CD4-positive, alpha-beta T cell treated with Interleukin-4 for 1 hour (primary cell): Measurements from ENCODE around the gene OR2D2.
"Not testable (repeated sequence)": the region's sequence is repeated elsewhere in the genome, so short reads cannot be mapped to it uniquely, and the experiment has no call there.

Experiments used
- DNase-seq, 2 donors: peaks; one replicate each; pipeline ENCODE4 v3.0.0-alpha.2; 2020 to 2022

OR2D2 gene

DNA sequence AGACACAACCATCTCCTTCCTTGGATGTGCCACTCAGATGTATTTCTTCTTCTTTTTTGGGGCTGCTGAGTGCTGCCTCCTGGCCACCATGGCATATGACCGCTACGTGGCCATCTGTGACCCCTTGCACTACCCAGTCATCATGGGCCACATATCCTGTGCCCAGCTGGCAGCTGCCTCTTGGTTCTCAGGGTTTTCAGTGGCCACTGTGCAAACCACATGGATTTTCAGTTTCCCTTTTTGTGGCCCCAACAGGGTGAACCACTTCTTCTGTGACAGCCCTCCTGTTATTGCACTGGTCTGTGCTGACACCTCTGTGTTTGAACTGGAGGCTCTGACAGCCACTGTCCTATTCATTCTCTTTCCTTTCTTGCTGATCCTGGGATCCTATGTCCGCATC lies 15.4 kb downstream of the OR2D2 start:
- DNase-seq: no peak

DNA sequence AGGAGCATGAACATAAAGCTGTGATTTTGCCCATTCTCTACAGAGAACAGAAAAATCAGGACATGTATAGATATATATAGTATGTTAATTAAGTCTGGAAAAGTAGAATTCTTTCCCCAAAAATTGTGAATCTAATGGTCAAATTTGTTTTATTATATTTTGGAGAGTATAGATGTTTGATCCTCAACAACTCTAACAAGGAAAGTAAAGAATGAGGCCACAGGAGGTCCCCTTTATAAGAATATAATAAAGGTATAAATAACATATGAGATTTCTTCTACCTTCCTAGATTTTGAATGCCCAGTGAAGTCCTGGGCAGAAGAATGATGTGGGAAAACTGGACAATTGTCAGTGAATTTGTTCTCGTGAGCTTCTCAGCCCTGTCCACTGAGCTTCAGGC lies 16.0 kb downstream of the OR2D2 start, which contains the start of gene OR10A4:
Gene OR10A4 (plus strand): TSS at position 301 of the 400 bp plus-strand sequence. CDS start 23 bp downstream, at position 324.
- DNase-seq: no peak

DNA sequence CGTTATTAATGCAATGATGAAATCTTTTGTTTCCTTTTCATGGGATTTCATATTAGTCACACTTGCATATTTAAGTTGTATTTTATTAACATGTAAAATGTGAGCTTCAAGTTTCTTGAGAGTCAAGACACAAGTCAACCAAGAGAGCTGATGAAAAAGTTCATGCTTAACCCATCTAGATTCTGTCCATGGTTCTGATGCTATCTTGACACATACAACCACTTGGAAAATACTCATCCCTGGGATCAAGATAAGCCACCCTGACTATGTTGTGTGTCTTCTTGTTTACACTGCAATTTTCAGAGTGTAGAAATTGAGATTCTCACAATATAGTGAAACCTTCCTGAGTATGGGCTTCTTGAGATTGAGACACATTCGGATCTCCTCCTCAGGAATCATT lies 16.5 kb downstream of the OR2D2 start:
- no peak for DNase-seq

DNA sequence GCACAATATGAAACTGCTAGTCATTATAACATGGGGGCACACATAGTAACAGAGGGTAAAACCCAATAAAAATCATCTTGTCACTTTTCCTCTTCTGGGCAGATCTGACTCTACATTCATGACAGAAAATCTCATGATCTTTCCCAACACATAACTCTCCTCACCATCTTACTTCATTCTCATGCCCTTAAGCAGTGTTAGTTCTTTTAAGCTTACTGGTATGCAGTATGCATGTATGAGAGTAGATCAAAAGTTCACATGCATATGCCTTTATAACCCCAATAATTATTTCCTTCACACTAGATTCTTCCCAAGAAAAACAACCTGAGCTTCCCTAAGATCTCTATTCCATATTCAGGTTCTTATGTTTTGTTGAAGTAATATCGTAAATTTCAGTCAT lies 21.0 kb downstream of the OR2D2 start:
- no peak for DNase-seq

DNA sequence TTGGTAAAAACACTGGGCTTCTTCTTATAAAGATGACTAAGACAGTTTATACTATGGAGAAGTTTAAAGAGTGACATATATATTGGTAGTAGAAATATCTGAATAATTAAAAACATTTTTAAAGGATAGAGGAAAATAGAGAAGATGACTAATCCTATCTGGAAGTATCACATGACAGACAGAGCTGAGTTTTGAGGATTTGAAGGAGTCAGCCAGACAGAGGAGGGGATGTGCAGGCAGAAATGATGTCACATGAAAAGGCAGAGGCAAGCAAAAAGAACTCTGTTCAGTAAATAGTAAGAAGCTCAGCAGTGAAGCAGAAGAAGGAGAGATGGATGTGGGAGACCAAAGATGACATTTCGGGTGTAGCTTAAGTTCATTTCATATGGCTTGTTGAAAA lies 27.9 kb downstream of the OR2D2 start:
- no peak for DNase-seq

DNA sequence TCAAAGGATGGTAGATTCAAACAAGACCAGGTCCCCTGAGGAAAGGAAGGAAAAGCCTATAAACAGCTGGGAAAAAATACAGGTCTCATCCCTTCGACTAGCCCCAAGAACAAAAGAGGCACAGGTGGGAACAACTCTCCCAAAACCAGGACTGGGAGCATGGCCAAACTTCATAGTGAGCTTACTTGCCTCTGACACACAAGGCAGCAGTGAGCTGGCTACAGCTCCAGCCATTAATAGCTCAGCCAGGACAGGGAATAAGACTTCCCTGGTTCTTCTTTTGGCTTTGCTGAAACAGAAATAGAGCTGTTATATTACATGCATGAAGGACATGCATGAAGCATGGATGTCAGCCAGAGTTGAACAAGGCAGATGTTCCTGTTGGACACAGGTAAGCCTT lies 29.3 kb downstream of the OR2D2 start, which contains the start of gene OR10A2:
Gene OR10A2 (plus strand): TSS at position 97 of the 400 bp plus-strand sequence. CDS start 6,698 bp downstream, outside the sequence.
- no peak for DNase-seq

DNA sequence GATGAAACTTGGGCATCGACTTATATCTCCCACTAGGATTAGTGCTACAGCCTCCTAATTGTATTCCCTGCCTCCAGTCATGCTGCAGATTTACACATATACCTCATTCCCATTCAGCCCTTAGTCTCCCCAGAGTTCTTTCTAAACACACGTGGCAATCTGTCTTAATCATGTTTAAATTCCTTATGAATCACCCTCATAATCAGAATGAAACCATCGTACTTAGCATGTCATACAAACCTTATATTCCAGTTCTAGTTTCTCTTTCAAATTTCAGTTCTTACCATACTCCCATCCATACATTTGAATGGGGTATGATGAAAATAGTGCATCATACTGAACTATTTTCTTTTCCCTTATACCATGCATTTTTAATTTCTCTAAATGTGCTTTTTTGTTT lies 35.4 kb downstream of the OR2D2 start:
- DNase-seq: no peak

DNA sequence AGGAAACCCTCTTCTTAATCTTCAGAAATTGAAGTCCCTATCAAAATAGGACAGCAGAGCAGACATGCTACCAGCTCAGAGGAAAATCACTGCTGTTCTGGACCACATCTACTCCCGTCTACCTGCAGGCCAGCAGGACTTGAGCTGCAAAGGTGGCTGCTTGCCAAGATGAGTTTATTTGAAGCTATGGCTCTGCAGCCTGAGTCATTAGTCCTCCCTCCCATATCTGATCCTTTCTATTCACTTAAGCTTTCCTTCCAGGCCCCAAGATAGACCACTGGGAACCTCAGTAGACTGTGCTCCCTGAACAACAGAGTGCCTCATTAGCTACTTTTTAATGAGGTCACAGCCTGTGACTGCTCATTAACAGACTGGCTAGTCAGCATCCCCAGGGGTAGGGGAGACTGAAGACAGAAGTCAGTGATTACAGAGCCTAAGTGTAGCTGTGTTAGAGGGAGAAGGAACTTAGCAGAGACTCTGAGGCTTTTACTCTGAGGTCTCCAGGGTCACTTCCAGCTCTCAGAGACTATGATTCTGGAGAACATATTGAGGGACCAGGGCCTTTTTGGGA lies 36.2 kb downstream of the OR2D2 start:
- DNase-seq: no peak

DNA sequence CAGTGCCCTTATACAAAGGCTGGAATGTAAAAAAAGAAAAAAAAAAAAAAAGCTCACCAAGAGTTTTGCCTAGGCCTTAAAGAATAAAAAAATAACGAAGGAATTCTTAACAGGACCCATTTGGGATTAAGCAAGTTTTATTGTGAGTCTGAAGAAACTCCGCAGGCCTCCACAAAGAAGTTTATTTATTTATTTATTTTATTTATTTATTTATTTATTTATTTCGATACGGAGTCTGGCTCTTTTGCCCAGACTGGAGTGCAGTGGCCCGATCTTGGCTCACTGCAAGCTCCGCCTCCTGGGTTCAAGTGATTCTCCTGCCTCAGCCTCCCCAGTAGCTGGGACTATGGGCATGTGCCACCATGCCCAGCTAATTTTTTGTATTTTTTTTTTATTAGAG lies 37.5 kb downstream of the OR2D2 start:
- not testable (repeated sequence) for DNase-seq

DNA sequence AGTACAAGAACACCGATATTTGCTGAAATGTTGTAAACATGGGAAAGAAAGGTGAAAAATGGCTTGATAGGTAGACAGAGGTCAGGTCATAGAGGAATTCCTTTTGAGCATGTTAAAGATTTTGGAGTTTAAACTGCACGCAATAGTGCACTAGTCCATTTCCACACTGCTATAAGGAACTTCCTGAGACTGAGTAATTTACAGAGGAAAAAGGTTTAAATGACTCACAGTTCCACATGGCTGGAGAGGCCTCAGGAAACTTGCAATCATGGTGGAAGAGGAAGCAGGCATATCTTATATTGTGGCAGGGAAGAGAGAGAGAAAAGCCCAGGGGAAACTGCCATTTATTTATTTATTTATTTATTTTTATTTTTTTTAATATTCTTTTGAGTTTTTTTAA lies 41.8 kb downstream of the OR2D2 start:
- DNase-seq: no peak

DNA sequence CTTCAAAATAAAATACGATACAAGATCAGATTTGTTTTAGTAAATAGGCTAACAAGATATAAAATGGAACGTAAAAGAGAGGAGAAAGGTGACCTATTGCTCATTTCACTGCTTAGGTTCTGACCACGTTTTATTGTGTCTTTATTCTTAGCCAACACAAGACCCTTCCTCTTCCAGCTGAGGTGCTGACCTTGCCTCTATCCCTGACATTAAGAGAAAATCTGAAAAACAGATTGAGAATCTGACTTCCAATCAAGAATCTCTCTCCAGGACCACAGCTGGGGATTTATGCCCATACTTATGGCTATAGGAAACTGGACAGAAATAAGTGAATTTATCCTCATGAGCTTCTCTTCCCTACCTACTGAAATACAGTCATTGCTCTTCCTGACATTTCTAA lies 46.9 kb downstream of the OR2D2 start, which contains the start of gene OR10A5:
Gene OR10A5 (plus strand): TSS at position 301 of the 400 bp plus-strand sequence. CDS start 0 bp downstream, at position 301.
- no peak for DNase-seq

DNA sequence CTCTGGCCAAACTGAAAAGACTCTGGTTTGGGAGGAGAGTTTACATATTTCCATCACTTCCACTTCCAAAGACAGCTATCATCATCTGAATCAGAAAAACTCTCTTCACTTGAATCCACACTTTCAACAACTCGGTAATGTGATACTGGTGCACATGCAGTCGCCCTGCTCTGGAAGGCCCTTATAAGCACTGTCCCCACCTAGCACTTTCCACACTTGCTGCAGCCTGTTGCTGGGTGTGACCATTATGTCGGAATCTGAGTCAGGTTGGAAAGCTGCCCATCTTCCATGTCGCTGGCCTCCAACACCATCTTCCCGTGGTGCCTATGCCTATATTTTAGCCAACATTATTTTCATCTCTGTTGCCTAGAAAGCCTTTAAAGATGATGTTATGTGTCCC lies 47.9 kb downstream of the OR2D2 start:
- no peak for DNase-seq

DNA sequence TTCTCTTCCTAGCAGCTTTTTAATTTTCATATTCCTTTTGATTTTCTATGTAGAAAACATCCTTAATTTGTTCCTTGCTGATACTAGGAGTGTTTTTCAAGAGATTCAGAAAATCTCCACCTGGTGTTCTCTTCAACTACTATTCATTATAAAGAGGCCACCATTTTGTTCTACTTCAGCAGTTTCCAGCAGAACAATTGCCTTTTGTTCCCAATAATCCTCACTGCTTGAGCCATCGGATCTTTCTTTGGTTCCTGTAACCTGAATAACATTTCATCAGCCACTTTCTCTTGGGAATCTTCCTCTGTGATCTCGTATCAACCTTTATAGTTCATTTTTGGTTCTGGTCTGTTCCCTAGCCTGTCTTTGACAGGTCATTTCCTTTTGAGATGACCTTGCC lies 48.6 kb downstream of the OR2D2 start:
- no peak for DNase-seq

DNA sequence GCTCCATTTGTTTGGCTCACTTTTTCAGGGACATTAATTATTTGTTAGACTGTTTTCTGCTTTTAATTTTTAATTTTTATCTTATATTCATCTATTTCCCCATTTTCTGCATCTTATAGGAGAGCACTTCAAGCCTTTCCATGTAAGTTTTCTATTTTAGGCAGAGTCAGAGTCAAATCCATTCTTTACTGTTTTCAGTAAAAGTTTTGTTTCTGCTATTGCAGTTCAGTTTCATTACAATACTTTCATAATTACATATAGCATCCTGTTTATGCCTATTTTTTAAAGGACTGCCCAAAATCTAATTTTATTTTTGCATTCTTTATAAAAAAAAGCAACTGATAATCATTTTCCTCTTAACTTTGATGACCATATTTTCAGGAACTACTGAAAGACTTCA lies 50.6 kb downstream of the OR2D2 start:
- no peak for DNase-seq
